Measurements from ENCODE around the gene RFNG.
A peak's percentile ranks its signal among the peaks of the same experiment; 100 is the strongest.

The RFNG gene

GRCh38 chr17:82034371-82035011 lies 17.1 kb downstream of the RFNG start:
- peaks cover 5% of the 10 kb centered on the region for H3K79me2 ChIP-seq (ENCODE audit: control insufficient read depth, insufficient read depth, low read length, poor library complexity)
- H3K14ac ChIP-seq (ENCODE audit: low read length) = no peak overlapping the region
- H4K12ac ChIP-seq (ENCODE audit: low read depth, low read length) = no peak overlapping the region
- H3K79me1 ChIP-seq (ENCODE audit: low read length) = peaks cover 9% of the 10 kb centered on the region
- H2BK5ac ChIP-seq (ENCODE audit: low read depth, low read length, poor library complexity) = no peak overlapping the region
- peaks cover 6 to 8% of the 10 kb centered on the region in 2 experiments for H3K36me3 ChIP-seq (ENCODE audit: control insufficient read depth in 1 of 2, insufficient read depth in 2 of 2, low read length in 2 of 2)
- no peak overlapping the region for H2BK12ac ChIP-seq (ENCODE audit: low read length)
- H2AK5ac ChIP-seq (ENCODE audit: low read length) = no peak overlapping the region
- H4K8ac ChIP-seq (ENCODE audit: low read depth, low read length) = no peak overlapping the region
- no peak overlapping the region for H3K4ac ChIP-seq (ENCODE audit: low read depth, low read length)
- H3K23ac ChIP-seq (ENCODE audit: low read length) = no peak overlapping the region
- WGBS (ENCODE audit: extremely low coverage, insufficient coverage, insufficient read length) = no CpG with 5 or more reads among the region's 23 CpGs
- peaks cover 5 to 13% of the 10 kb centered on the region in 2 experiments for H3K4me1 ChIP-seq (ENCODE audit: control insufficient read depth in 1 of 2, insufficient read depth in 2 of 2, low read length in 2 of 2)
- no peaks in the 10 kb centered on the region for H3K27me3 ChIP-seq (ENCODE audit: insufficient read depth, low read length)
- H3K27ac ChIP-seq (ENCODE audit: low read depth, low read length) = no peak overlapping the region
- no peak overlapping the region for H4K91ac ChIP-seq (ENCODE audit: low read depth, low read length)
- no peak overlapping the region for H2AFZ ChIP-seq (ENCODE audit: insufficient read depth, low read length, poor library complexity)
- no peak overlapping the region for H2BK120ac ChIP-seq (ENCODE audit: insufficient read depth, low read length, poor library complexity)
- H3K9me3 ChIP-seq (ENCODE audit: insufficient read depth, low read depth, low read length) = peaks cover 1% of the 10 kb centered on the region
- H3K4me3 ChIP-seq (ENCODE audit: low read depth, low read length) = no peak overlapping the region
- H3K18ac ChIP-seq (ENCODE audit: low read length) = no peak overlapping the region
- no peak overlapping the region for H3K9ac ChIP-seq (ENCODE audit: low read length)
- DNase-seq = no peak
- H3K4me2 ChIP-seq (ENCODE audit: low read length) = no peak overlapping the region

- no peak overlapping the region for H3K27ac ChIP-seq (ENCODE audit: low read depth, low read length)
- H2AK5ac ChIP-seq (ENCODE audit: low read length) = no peak overlapping the region
- no peak overlapping the region for H4K12ac ChIP-seq (ENCODE audit: low read depth, low read length)
- H4K91ac ChIP-seq (ENCODE audit: low read depth, low read length) = no peak overlapping the region
- H3K14ac ChIP-seq (ENCODE audit: low read length) = no peak overlapping the region
- H2AFZ ChIP-seq (ENCODE audit: insufficient read depth, low read length, poor library complexity) = no peak overlapping the region
- H3K18ac ChIP-seq (ENCODE audit: low read length) = no peak overlapping the region
- peaks cover 5% of the 10 kb centered on the region for H3K79me2 ChIP-seq (ENCODE audit: control insufficient read depth, insufficient read depth, low read length, poor library complexity)
- H3K36me3 ChIP-seq (ENCODE audit: control insufficient read depth in 1 of 2, insufficient read depth in 2 of 2, low read length in 2 of 2) = peaks cover 8 to 9% of the 10 kb centered on the region in 2 experiments
- H3K4me2 ChIP-seq (ENCODE audit: low read length) = no peak overlapping the region
- H3K4ac ChIP-seq (ENCODE audit: low read depth, low read length) = no peak overlapping the region
- H3K4me1 ChIP-seq (ENCODE audit: control insufficient read depth in 1 of 2, insufficient read depth in 2 of 2, low read length in 2 of 2) = peaks cover 5 to 13% of the 10 kb centered on the region in 2 experiments
- H2BK12ac ChIP-seq (ENCODE audit: low read length) = no peak overlapping the region
- no peak overlapping the region for H2BK120ac ChIP-seq (ENCODE audit: insufficient read depth, low read length, poor library complexity)
- DNase-seq = no peak
- H3K23ac ChIP-seq (ENCODE audit: low read length) = no peak overlapping the region
- peaks cover 9% of the 10 kb centered on the region for H3K79me1 ChIP-seq (ENCODE audit: low read length)
- no peak overlapping the region for H3K4me3 ChIP-seq (ENCODE audit: low read depth, low read length)
- H2BK5ac ChIP-seq (ENCODE audit: low read depth, low read length, poor library complexity) = no peak overlapping the region
- no peaks in the 10 kb centered on the region for H3K27me3 ChIP-seq (ENCODE audit: insufficient read depth, low read length)
- H3K9me3 ChIP-seq (ENCODE audit: insufficient read depth, low read depth, low read length) = peaks cover 1% of the 10 kb centered on the region
- no peak overlapping the region for H3K9ac ChIP-seq (ENCODE audit: low read length)
- no CpG with 5 or more reads among the region's 38 CpGs for WGBS (ENCODE audit: extremely low coverage, insufficient coverage, insufficient read length)
- no peak overlapping the region for H4K8ac ChIP-seq (ENCODE audit: low read depth, low read length)
Observed at GRCh38 chr17:82033359-82034085, 18.1 kb downstream of the RFNG start.

GRCh38 chr17:82031885-82032627 lies 19.6 kb downstream of the RFNG start:
- Histone ChIP-seq H3K79me1 (ENCODE audit: low read length) (peaks cover 9% of the 10 kb centered on the region), H3K4me1 (ENCODE audit: control insufficient read depth in 1 of 2, insufficient read depth in 2 of 2, low read length in 2 of 2) (peaks cover 5 to 13% of the 10 kb centered on the region in 2 experiments), H2BK120ac (ENCODE audit: insufficient read depth, low read length, poor library complexity) (no peak overlapping the region), H4K8ac (ENCODE audit: low read depth, low read length) (peak overlapping the region; percentile 7), H3K27ac (ENCODE audit: low read depth, low read length) (no peak overlapping the region), H3K9ac (ENCODE audit: low read length) (no peak overlapping the region), H2BK12ac (ENCODE audit: low read length) (no peak overlapping the region), H2AFZ (ENCODE audit: insufficient read depth, low read length, poor library complexity) (peak overlapping the region; percentile 6), H3K14ac (ENCODE audit: low read length) (peak overlapping the region; percentile 33), H3K4me2 (ENCODE audit: low read length) (peak overlapping the region; percentile 62), H3K79me2 (ENCODE audit: control insufficient read depth, insufficient read depth, low read length, poor library complexity) (peaks cover 5% of the 10 kb centered on the region), H4K91ac (ENCODE audit: low read depth, low read length) (peak overlapping the region; percentile 60), H3K18ac (ENCODE audit: low read length) (peak overlapping the region; percentile 23), H2BK5ac (ENCODE audit: low read depth, low read length, poor library complexity) (no peak overlapping the region), H3K9me3 (ENCODE audit: insufficient read depth, low read depth, low read length) (peaks cover 3% of the 10 kb centered on the region), H2AK5ac (ENCODE audit: low read length) (no peak overlapping the region), H3K36me3 (ENCODE audit: control insufficient read depth in 1 of 2, insufficient read depth in 2 of 2, low read length in 2 of 2) (peaks cover 8 to 16% of the 10 kb centered on the region in 2 experiments), H4K12ac (ENCODE audit: low read depth, low read length) (no peak overlapping the region), H3K27me3 (ENCODE audit: insufficient read depth, low read length) (no peaks in the 10 kb centered on the region), H3K23ac (ENCODE audit: low read length) (no peak overlapping the region), H3K4ac (ENCODE audit: low read depth, low read length) (no peak overlapping the region), H3K4me3 (ENCODE audit: low read depth, low read length) (peak overlapping the region; percentile 20)
- WGBS (ENCODE audit: extremely low coverage, insufficient coverage, insufficient read length) = no CpG with 5 or more reads among the region's 59 CpGs
- peak in 1 of 2 donors; percentile 72 for DNase-seq

GRCh38 chr17:82031303-82031884 lies 20.2 kb downstream of the RFNG start, which contains the start of gene RAC3:
TSS of gene RAC3 (plus strand) at chr17:82031678. CDS start at chr17:82031762, 84 bp downstream.
- no CpG with 5 or more reads among the region's 96 CpGs for WGBS (ENCODE audit: extremely low coverage, insufficient coverage, insufficient read length)
- Histone ChIP-seq H2AFZ (ENCODE audit: insufficient read depth, low read length, poor library complexity) (peak within 1 kb of the TSS; percentile 77), H3K9ac (ENCODE audit: low read length) (peak within 1 kb of the TSS; percentile 17), H3K14ac (ENCODE audit: low read length) (peak within 1 kb of the TSS; percentile 33), H3K4me3 (ENCODE audit: low read depth, low read length) (peak within 1 kb of the TSS; percentile 68), H2BK120ac (ENCODE audit: insufficient read depth, low read length, poor library complexity) (peak within 1 kb of the TSS; percentile 27), H3K23ac (ENCODE audit: low read length) (no peak within 1 kb of the TSS), H2BK12ac (ENCODE audit: low read length) (no peak within 1 kb of the TSS), H3K36me3 (ENCODE audit: control insufficient read depth in 1 of 2, insufficient read depth in 2 of 2, low read length in 2 of 2) (peaks cover 8 to 16% of the 10 kb centered on the region in 2 experiments), H2BK5ac (ENCODE audit: low read depth, low read length, poor library complexity) (peak within 1 kb of the TSS; percentile 14), H3K9me3 (ENCODE audit: insufficient read depth, low read depth, low read length) (peaks cover 5% of the 10 kb centered on the region), H3K4me2 (ENCODE audit: low read length) (peak within 1 kb of the TSS; percentile 89), H2AK5ac (ENCODE audit: low read length) (no peak within 1 kb of the TSS), H3K79me2 (ENCODE audit: control insufficient read depth, insufficient read depth, low read length, poor library complexity) (no peaks in the 10 kb centered on the region), H4K12ac (ENCODE audit: low read depth, low read length) (no peak within 1 kb of the TSS), H3K79me1 (ENCODE audit: low read length) (peaks cover 5% of the 10 kb centered on the region), H3K4me1 (ENCODE audit: control insufficient read depth in 1 of 2, insufficient read depth in 2 of 2, low read length in 2 of 2) (peaks cover under 1 to 8% of the 10 kb centered on the region in 2 experiments), H3K27me3 (ENCODE audit: insufficient read depth, low read length) (no peaks in the 10 kb centered on the region), H3K18ac (ENCODE audit: low read length) (peak within 1 kb of the TSS; percentile 36), H4K8ac (ENCODE audit: low read depth, low read length) (peak within 1 kb of the TSS; percentile 20), H3K27ac (ENCODE audit: low read depth, low read length) (peak within 1 kb of the TSS; percentile 9), H3K4ac (ENCODE audit: low read depth, low read length) (no peak within 1 kb of the TSS), H4K91ac (ENCODE audit: low read depth, low read length) (peak within 1 kb of the TSS; percentile 60)
- peak in 1 of 2 donors; percentile 48 for DNase-seq

Measured in trophoblast cell (in vitro differentiated cells and primary cell).